ENCODE measurements around the gene HSPA12B.
"Not testable (repeated sequence)": the region's sequence is repeated elsewhere in the genome, so short reads cannot be mapped to it uniquely, and the experiment has no call there.

HSPA12B gene

GRCh38 chr20:3788685-3789155, 56.2 kb downstream of the HSPA12B start:
- peak; percentile 7 to 37 for DNase-seq

GRCh38 chr20:3789201-3789600, 56.7 kb downstream of the HSPA12B start:
- DNase-seq, result not testable (repeated sequence)

DNA sequence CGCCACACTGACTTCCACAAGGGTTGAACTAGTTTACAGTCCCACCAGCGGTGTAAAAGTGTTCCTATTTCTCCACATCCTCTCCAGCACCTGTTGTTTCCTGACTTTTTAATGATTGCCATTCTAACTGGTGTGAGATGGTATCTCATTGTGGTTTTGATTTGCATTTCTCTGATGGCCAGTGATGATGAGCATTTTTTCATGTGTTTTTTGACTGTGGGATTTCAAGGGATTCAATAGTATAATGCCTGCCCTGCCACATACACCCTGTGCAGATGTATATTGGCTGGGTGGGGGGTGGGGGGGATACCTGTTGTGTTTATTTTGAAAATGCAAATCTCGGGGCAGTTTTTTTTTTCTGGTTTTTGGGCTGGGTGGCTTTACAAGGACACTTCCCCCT, 61.7 kb downstream of the HSPA12B start:
- peak; percentile 20 to 33 for DNase-seq

DNA sequence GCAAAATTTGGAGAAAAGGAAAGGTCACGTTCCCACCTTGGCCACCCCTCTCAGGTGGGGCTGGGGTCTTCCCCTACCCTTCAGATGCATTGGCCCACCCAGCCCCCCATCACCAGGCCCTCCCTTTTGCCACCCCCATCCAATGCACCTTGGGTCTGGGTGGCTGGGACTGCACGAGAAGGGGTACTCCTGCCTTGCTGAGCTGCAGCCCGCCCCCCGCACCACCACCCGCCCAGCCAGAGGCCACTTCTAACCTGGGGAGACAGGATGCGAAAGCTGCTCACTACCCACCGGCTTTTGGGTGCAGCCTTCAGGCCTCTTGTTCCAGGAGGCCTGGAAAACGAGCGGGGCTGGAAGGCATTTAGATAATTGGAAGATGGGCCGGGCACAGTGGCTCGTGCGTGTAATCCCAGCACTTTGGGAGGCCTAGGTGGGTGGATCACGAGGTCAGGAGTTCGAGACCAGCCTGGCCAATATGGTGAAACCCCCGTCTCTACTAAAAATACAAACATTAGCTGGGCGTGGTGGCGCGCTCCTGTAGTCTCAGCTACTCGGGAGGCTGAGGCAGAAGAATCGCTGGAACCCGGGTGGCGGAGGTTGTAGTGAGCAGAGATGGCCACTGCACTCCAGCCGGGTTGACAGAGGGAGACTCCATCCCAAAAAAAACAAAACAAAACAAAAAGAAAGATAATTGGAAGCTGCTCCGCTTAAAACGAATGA, 62.4 kb downstream of the HSPA12B start:
- no peak for DNase-seq

DNA sequence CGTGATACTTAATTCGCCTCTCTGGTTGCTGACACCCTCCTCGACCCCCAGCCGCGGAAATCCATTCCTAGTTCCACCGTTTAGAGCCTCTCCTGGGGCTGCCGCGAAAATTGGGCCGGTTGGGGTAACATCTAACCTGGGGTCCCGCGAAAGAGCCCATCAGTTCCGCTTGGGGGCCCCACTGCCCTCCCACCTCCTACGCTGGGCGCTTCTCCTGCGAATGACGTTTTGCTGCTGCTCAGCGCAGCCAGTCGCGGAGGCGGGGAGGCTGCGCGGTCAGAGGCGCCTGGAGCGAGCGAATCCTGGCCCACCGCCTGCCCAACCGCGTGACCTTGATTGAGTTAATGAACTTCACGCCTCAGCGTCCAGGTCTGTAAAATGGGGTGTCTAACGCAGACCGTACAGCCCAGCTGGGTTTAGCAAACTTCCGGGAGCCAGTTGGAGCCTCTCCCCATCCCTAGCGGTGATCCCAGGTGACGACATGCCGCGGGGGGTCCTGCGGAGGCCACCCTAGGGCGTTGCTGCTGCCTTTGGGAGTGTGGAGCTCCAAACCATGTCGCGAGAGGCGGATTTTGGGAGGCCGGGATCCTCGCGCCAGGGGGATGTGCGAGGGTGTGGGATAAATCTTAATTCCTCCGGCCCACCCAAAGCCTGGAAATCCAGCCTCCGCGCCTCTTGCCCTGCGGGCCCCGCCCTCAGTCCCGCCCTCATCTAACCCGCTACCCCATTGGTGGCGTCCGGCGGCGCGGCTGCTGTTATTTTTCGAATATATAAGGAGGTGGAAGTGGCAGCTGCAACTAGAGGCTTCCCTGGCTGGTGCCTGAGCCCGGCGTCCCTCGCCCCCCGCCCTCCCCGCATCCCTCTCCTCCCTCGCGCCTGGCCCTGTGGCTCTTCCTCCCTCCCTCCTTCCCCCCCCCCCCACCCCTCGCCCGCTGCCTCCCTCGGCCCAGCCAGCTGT, 63.3 kb downstream of the HSPA12B start, which contains the start of gene CDC25B:
Gene CDC25B, plus strand, starts transcription at position 800 of the 958 bp plus-strand sequence. CDS start 222 bp downstream, outside the sequence.
- peak; percentile 91 to 99 for DNase-seq

GRCh38 chr20:3796477-3797225, 64.2 kb downstream of the HSPA12B start:
- peak in 1 of 2 experiments; percentile 75 for DNase-seq

GRCh38 chr20:3797226-3797545, 64.7 kb downstream of the HSPA12B start:
- peak in 1 of 2 experiments; percentile 55 for DNase-seq

GRCh38 chr20:3797592-3798372, 65.3 kb downstream of the HSPA12B start:
- peak; percentile 73 to 90 for DNase-seq

- DNase-seq, result no peak
Observed at GRCh38 chr20:3798373-3798768, 65.9 kb downstream of the HSPA12B start.

- no peak for DNase-seq
Observed at GRCh38 chr20:3798908-3799248, 66.4 kb downstream of the HSPA12B start.

GRCh38 chr20:3800256-3800877, 67.9 kb downstream of the HSPA12B start:
- peak in 1 of 2 experiments; percentile 71 for DNase-seq

DNA sequence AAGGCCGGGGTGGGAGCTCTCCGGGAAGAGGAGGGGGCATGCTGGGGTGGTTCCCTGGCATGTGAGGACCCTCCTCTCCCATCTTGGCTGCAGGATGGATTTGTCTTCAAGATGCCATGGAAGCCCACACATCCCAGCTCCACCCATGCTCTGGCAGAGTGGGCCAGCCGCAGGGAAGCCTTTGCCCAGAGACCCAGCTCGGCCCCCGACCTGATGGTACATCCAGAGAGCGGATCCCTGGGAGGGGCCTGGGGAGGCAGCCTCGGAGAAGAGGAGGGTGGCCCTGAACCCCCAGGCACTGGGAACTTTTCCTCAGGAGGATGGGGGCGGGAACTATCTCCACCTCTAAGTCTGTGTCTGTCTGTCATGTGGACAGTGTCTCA, 68.4 kb downstream of the HSPA12B start:
- no peak for DNase-seq

DNA sequence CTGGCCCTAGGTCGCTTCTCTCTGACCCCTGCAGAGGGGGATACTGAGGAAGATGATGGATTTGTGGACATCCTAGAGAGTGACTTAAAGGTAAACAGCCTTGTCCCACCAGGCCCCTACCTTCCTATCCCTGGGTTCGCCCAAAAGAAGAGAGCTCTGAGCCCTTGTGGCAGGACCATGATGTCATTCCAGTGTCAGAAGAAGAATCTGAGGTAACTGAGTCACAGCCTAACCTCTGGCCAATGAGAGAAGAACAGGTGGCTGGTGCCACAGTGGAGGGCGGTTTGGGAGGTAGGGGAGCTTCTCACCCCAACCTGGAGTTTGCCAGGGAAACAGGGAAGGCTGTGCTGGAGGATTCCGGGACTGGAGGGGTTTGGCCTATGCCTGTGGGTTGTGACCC, 68.8 kb downstream of the HSPA12B start:
- no peak for DNase-seq

DNA sequence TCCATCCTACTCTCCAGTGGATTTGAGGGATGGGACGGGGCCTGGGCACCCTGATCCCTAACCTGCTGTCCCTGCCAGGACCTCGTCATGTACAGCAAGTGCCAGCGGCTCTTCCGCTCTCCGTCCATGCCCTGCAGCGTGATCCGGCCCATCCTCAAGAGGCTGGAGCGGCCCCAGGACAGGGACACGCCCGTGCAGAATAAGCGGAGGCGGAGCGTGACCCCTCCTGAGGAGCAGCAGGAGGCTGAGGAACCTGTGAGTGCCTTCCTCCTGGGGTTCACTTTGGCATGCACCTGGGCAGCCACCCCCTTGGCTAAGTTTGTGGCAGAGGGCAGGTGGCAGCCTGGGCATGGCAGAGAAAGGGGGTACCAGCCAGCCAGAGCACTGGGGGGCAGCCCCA, 69.4 kb downstream of the HSPA12B start:
- no peak for DNase-seq
